GM19468 (cell line): ENCODE results near the gene CDH13.

Source experiments
- ATAC-seq: cut with Tn5 transposase; IDR thresholded peaks from one replicate; pipeline ENCODE4 v1.9.1; 2021; ENCODE audit warnings: mild to moderate bottlenecking, moderate library complexity, moderate number of reproducible peaks; ENCODE audit not compliant: unreplicated experiment; ENCODE audit errors: extremely low read depth

Gene CDH13

DNA sequence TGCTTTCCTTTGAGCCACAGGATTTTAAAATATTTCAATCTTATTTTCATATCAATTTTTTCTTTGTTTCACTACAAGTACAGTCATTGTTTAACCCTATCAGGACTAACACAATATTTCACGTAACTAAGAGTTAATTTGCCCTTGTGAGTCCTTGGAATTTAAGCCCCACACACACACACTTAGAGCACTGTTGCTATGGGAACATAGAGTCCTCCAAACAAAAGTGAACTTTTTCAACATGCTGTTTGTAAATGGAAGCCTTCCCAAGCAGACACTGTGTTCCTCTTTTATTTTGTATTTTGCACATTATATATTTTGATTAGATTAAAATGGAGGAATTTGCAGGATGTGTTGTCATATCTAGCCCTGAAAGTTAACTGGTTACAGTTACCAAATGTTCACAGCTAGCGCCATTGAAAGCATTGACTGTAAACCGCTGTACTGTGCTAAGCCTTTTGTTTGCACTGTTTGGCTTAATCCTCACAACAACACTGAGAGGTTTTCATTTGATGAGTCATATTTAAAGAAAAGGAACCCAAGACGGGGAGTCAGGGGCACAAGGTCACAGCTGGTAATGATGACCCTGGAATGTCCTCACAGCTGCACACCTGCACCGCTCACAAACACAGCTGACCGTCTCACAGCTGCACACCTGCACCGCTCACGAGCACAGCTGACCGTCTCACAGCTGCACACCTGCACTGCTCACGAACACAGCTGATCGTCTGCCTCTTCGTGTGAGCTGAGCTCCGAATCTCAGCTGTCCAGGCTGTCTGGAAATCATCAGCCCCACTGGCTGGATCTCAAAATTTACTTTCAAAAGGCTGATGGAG is 1187.3 kb downstream of the CDH13 start:
- ATAC-seq = peak; percentile 47

DNA sequence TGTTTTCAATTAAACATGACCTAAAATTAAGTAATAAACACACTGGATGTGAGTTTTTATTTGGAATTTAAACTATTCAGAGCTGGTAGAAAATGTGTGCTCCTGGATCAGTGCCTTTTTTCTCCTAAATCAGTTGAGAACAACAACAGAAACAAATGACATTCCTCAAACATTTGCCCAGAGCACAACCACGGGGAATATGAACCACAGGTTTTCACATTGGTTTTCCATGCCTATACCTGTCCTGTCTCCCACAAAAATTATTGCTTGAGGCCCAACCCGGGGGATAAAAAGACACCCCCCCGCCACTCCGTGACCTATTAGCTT is 1187.9 kb downstream of the CDH13 start:
- ATAC-seq = no peak

DNA sequence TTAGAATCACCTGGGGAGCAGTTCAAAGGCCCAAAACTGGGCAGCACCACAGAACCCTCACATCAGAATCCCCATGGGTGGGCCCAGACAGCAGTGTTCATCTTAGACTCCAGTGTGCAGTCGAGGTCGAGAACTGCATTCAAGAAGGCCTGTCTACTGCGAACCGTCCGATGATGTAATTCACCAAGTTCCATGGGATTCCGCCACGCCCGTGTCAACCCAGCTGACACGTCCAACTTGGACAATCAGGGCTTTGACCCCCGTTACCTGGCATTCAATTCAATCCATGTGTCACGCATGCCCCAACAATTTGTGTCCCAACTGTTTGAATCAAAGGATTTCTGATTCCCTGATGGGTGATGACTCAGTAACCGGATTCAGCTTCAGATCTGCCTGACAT is 1190.3 kb downstream of the CDH13 start:
- no peak for ATAC-seq

DNA sequence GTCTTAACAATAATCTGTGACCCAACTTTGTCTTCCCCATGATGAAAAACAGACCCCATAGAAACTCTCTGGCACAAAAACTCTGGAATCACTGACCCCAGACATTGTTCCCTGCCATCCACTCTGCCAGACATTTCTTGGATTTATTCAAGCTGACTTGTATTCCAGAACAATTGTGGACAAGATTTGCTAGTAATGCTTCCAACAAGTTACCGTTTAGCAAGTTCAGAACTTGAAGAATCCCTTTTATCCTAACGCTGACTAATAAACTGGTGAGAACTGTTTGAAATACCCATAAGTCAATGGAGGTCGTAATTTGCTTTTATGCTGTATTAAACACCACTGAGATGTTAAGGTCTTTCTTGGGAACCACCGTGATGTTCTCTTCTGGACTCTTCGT is 1191.5 kb downstream of the CDH13 start:
- no peak for ATAC-seq

DNA sequence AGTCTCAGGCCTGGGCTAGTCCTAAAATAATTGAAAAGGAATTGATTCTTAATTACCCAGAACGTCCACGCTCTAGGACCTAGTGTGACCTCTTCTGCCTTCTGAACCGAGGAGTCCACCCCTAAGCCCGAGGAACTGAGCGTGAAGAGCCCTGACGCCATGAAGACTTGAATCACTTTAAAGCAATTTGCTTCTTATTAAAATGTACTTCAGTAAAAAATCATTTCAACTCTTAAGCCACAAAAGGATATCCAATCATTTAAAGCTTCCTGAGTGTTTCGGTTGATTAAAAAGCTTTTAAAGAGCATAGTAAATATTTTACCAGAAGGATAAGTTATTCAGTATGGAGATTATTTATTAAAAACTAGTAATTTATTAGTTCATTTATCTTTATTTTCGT is 1192.6 kb downstream of the CDH13 start:
- ATAC-seq = no peak

DNA sequence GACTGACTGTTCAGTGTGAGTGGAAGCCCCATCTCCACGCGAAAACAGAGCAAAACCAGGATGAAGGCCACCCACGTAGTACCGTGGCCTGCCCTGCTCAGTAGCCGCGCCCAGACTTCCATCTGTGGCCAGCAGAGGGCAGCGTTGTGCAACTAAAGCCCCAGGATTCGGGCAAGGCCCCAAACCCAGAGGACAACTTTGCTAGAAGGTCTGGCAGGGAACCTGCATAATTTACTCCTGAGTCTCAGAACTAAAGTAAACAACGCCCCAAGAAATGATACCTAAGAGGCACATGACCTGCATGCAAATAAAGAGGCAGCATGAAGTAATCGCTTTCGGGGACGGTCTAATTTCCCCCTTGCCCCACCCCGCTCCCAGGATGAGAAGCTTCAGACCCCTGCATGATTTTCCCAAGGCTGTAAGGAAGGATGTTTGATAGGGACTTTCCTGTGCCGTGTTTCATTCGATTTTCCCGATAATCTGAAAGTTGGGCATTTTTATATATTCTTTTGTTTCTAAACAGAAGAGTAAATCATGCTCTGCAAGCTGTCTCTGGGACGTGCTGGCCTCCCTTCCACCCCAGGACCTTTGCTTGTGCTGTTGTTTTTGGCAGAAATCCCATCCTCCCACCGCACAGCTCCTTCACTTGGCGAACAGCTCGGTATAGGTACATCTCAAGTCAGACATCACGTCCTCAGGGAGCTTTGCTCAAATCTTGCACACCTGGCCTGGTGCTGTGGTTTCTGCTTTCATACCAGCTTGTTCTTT is 1199.6 kb downstream of the CDH13 start:
- ATAC-seq = no peak

DNA sequence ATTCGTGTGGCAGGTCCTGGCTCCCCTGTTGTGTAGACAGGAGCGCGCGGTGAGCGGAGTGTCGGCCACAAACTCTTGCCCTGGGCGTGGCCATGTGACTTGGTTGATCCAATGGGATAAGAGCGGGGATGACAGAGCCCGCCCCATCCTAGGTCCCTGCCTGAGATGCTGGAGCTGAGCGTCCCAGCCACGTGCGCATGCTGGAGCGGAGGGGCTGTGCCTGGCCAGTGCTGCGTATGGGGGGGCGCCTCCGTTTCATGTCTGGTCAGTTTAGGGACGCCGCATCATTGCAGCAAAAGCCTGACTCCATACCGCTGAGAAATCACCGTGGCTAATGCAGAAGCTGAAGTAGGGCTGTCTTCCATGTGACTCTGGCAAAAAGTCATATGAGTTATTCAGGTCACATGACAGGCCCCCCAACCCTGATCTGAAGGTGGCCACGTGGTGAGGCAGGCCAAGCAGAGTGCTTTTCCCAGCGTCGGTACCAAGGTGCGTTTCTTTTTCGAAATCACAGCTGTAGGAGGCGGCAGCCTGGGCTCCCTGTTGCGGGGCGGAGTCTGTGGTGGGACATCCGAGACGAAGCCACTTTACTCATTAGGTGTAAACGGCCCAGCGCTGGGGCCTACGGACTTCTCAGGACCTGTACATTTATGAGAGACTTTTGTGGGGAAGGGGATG is 1203.5 kb downstream of the CDH13 start:
- no peak for ATAC-seq

DNA sequence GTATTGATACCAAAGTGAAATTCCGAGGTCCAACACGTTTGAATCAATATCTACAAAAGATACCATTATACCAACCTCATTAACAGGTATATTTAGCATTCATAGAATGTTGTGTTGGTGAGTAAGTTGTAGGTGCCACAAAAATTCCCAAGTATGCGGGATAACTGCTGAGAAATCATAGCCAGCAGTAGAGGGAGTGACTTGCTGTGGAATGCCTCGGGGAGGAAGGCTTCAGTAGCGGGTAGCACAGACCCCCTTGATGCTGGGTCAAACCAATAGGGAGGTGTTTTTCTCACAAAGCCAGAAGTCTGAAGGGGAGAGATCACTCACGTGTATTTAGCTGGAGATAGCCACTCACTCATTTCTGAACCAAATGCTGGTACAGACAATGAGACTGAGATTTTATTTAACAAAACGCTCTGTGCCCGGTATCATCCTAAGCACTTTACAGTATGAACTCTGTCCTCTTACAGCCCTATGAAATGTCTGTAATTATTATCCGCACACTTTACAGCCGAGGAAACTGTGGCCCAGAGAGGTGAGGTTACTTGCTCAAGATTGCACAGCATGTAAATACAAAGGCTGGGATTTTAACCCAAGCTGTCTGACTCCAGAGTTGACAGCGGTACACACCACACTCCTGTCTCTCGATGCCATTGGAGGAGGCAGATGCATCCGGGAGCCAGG is 1204.1 kb downstream of the CDH13 start:
- no peak for ATAC-seq

DNA sequence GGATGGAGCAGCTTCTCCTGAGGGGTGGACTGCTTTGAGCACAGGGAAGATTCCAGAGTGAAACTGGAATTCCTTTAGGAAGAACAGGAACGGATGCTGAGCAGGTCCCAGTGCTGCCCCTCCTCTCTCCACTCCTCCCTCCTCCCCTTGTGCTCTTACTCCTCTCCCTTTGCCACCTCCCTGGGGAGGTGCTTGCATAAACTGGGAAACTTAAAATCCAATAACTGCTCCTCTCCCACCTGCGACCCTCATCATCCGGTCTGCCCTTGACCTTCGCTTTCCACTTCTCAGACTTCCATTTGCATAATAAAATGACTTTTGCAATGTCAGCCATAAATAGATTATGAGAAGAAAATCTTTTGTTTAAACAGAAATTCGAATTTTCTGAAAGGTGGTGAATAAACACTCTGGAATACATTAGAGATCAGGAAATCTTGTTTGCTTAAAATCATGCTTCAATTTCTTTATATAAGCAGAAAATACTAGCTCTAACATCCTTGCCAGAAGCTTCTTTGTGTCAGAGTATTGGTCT is 1204.8 kb downstream of the CDH13 start:
- ATAC-seq = no peak

DNA sequence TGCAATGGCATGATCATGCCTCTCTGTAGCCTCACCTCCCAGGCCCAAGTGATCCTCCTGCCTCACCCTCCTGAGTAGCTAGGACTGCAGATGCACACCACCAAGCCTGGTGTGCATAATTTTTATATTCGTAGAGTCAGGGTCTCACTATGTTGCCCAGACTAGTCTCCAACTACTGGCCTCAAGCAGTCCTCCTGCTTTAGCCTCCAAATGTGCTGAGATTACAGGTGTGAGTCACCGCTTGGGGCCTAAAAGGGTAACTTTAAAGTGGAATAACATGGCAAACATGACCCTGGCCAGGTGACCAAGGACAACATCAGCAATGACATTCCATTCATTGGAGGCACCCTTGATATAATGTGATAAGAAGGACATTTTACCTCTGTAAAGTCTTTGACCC is 1207.2 kb downstream of the CDH13 start:
- ATAC-seq = no peak

DNA sequence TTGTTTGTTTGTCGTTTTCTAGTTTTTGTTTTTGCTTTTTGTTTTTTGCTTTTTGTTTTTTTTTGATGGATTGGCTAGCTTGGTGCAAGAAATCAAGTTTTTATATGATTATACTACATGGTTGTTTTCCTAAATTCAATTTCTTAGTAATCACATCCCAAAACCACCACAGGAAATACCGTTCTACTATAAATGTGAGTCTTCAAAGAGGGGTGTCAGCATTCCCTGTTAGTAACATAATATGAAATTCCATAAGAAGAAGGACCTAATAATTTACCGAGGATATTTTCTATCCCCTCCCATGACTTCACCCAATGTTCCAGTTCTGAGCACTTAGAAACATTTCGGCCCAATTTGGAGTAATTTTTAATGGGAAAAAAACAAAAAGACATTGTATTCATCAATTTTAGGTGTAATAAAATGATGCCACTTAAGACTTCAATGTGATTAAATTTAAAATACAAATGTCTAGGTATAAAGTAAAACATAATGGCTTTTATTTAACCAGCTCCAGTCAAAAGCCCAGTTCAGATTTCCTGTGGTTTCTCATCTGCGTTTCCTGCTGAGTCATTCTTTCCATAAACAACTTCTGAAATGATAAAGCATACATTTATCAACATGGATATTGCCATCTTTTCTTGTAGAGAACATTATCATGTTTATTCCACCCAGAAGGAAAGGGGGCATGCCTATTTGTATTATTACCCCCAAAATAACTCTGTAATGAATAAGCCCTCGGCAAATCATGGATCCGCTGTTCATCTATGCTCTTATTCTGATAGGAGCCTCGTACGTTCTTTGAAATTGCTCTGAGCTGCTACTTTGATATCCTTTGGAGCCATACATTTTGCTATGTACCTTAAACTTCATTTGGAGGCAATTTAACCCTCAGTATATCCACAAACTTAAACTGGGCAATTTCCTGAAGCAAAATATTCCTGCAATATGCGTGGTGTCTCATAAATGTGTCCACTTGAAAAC is 1209.1 kb downstream of the CDH13 start:
- ATAC-seq = no peak

DNA sequence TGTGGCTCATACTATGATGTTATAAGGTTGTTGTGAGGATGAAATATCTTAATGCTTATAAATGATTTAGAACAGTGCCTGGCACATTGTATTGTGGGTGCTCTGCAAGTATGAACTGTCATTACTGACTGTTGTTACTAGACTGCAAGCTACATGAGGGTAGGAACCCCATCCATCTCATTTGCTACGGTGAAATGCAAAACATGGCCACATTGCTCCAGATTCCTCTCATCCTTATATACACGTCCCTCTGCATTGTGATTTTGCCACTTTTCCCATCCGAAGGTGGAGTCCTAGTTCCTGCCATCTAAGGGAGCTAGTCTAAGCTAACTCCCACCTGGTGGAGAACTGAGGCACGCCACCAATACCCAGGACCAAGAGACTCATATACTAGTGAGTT is 1210.8 kb downstream of the CDH13 start:
- ATAC-seq = no peak

DNA sequence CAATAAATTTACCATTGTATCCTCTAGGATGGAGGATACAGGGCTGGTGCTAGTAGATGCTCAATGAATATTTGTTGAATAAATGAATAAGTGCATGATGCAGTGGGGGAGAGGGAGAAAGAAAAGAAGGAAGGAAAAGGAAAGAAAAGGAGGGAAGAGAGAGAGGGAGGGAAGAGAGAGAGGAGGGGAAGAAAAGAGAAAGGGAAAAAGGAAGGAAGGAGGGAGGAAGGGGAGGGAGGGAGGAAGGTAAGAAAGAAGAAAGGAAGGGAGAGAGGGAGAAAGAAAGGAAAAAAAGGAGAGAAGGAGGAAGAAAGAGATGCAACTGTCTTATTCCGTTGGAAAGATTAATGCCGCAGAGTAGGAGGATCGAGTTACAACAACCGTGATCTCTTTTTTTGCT is 1211.4 kb downstream of the CDH13 start:
- no peak for ATAC-seq

DNA sequence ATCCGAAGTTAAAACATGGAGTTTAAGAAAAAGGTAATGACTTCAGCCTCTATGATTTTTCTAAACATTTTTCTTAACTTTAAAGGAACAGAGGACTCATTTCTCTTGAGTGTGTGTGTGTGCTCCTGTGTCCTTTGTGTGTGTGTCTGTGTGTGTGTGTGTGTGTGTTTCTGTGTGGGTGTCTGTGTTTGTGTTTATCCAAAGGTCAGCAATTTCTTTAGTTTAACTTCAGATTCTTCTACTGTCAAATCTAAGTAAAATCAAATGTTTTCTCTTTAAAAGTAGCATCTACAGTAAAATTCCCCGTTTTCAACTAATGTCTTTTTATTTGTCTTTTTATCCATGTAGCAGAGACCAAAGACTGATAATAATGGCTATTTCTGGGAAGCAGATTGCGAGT is 1212.8 kb downstream of the CDH13 start:
- ATAC-seq = no peak

DNA sequence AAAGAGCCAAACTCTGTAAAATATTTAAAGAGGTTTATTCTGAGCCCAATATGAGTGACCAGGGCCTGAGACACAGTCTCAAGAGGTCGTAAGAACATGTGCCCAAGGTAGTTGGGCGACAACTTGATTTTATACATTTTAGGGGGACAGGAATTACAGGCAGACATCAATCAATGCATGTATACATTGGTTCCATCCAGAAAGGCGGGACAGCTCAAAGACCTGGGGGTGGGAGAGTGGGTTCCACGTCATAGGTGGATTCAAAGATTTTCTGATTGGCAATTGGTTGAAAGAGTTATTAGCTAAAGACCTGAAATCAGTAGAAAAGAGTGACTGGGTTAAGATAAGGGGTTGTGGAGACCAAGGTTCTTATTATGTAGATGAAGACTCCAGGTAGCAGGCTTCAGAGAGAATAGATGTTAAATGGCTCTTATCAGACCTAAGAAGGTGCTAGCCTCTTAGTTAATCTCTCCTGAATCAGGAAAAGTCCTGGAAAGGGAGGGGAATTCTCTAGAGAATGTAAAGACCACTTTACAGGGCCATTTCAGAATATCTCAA is 1213.4 kb downstream of the CDH13 start:
- no peak for ATAC-seq

DNA sequence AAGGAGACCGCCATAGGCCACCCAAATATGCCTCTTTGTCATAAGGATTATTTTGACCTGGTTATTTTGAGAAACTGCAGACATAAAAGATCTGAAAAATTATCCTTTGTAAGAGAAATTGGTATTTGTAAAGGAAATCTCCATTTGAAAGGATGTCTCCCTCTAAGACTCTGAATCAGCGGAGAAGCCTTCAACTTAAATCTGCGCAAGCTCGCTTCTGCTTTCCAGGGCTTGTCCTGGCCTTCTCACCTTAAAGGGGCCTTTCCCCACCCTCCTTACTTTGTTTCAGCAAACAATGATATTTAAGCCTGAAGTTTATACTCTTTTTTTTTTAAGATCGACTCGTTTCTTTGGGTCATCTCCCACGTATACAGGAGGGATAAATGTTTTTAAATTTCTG is 1215.5 kb downstream of the CDH13 start:
- no peak for ATAC-seq

DNA sequence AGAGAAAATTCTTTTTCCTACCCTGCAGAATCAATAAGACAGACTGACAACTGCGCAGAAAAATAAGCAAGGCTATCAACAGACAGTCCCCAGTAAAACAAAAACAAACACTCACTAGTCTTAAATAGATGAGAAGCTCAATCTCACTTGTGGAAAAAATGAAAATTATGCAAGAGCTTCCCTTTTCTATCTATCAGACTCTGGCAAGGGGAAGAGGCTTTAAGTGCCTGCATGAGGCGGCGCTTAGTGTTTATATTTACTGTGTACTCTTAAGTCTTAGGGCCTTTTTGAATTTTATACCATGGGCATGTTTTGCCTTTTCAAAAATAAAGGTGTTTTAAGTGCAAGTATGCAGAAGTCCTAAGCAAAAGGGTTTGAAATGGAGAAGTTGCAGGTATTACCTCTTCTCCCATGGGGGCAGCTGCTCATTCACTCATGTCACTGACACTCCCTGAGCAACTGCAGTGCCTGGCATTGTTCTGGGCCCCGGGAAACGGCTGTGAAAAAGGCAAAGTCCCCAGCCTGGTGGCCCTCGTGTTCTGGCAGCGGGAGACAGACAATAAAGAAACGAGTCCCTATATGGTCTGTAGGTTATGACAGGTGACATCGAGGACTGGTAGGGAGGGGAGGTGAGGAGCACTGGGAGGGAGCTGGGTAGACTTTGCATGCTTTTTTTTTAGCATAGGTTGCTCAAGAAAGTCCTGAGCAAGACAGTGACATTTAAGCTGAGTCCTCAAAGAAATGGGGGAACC is 1216.2 kb downstream of the CDH13 start:
- no peak for ATAC-seq

DNA sequence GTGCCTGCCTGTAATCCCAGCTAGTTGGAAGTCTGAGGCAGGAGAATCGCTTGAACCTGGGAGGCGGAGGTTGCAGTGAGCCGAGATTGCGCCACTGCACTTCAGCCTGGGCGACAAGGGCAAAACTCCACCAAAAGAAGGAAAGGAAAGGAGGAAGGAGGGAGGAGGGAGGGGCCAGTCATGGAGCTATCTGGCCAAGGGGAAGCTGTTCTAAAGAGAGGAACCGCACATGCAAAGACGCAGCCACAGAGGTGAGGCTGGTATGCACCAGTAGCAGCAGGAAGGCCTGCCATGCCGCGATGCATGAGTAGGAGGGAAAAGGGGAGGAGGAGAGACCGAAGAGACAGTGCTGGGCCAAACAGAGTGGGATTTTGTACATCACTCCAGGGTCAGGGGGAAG is 1216.9 kb downstream of the CDH13 start:
- ATAC-seq = no peak
